NCI-H446 treated with DMSO at 0.1 percent for 48 hours (cell line): ENCODE results near the gene LRMDA.
A peak's percentile ranks its signal among the peaks of the same experiment; 100 is the strongest.

Experiments used
- DNase-seq: peaks from one replicate; lab custom pipeline; 2025; lab: John Stamatoyannopoulos, UW

LRMDA gene

GRCh38 chr10:75876710-75877109 lies 445.3 kb downstream of the LRMDA start:
- DNase-seq, result no peak

- no peak for DNase-seq
These were observed 446.5 kb downstream of the LRMDA start for GRCh38 chr10:75877877-75878276.

- no peak for DNase-seq
These were observed 447.2 kb downstream of the LRMDA start for GRCh38 chr10:75878586-75878985.

- DNase-seq, result no peak
These were observed 448.8 kb downstream of the LRMDA start for GRCh38 chr10:75880031-75880775.

GRCh38 chr10:75883081-75884072 lies 452.0 kb downstream of the LRMDA start:
- no peak for DNase-seq

- no peak for DNase-seq
These were observed 453.4 kb downstream of the LRMDA start for GRCh38 chr10:75884808-75885207.

- no peak for DNase-seq
These were observed 455.9 kb downstream of the LRMDA start for GRCh38 chr10:75887369-75887768.

- no peak for DNase-seq
These were observed 456.7 kb downstream of the LRMDA start for GRCh38 chr10:75887992-75888680.

GRCh38 chr10:75889051-75889450 lies 457.6 kb downstream of the LRMDA start:
- no peak for DNase-seq

GRCh38 chr10:75894761-75895160 lies 463.3 kb downstream of the LRMDA start:
- no peak for DNase-seq

- no peak for DNase-seq
These were observed 463.8 kb downstream of the LRMDA start for GRCh38 chr10:75895259-75895658.

GRCh38 chr10:75899816-75900390 lies 468.5 kb downstream of the LRMDA start:
- DNase-seq, result no peak

- no peak for DNase-seq
These were observed 471.4 kb downstream of the LRMDA start for GRCh38 chr10:75902816-75903215.

- DNase-seq, result no peak
These were observed 473.3 kb downstream of the LRMDA start for GRCh38 chr10:75904499-75905283.

GRCh38 chr10:75905490-75905889 lies 474.1 kb downstream of the LRMDA start:
- DNase-seq, result no peak

GRCh38 chr10:75910032-75910431 lies 478.6 kb downstream of the LRMDA start:
- DNase-seq, result peak; percentile 3

- no peak for DNase-seq
These were observed 480.0 kb downstream of the LRMDA start for GRCh38 chr10:75911426-75911825.

GRCh38 chr10:75916906-75917305 lies 485.5 kb downstream of the LRMDA start:
- no peak for DNase-seq

- DNase-seq, result no peak
These were observed 488.5 kb downstream of the LRMDA start for GRCh38 chr10:75919913-75920312.

GRCh38 chr10:75922435-75922834 lies 491.0 kb downstream of the LRMDA start:
- no peak for DNase-seq

GRCh38 chr10:75924309-75924902 lies 493.0 kb downstream of the LRMDA start:
- DNase-seq, result no peak
